Liver (tissue), 5 donors: ENCODE data around the gene HOXC6. TPM values are rescaled to one million over a fixed set of nuclear protein-coding genes. Genes with fewer than 3 reads are reported as not detected.

Experiments used
- polyA plus RNA-seq, 2 donors: library from polyadenylated mRNA; stranded (reverse) in 1 of 2; unstranded in 1 of 2; fragments of 200-250 nt in 1 of 2; fragments of >200 nt in 1 of 2; fragmentation: Nextera tagmentation in 1 of 2; extraction: Ambion mirVana in 1 of 2; gene quantifications; one replicate each; pipeline versions ENCODE4 v1.2.1 to v1.2.3, GENCODE V29; 2013 to 2015
- small RNA-seq: library from RNA; depleted of rRNA; stranded (forward); fragments of <200 nt; gene quantifications from one replicate; pipeline ENCODE3, GENCODE V24; 2014
- total RNA-seq, 2 donors: library from RNA; depleted of rRNA; stranded (reverse); fragments of >200 nt; gene quantifications; one replicate each; pipeline ENCODE4 v1.2.3, GENCODE V29; 2014
- donor health status: healthy.
- donor health status: healthy.
- donor health status: healthy.

The HOXC6 gene
- total and polyA plus RNA-seq, 4 donors = 0.33 TPM; not detected in 3

Small RNA genes within 50 kb of the gene (small RNA-seq; reads per million reads assigned to genes)
- gene HOXC5 (not detected), gene MIR196A2 (not detected), gene MIR615 (0.09 reads per million)

Other genes starting within 250 kb of the HOXC6 start
- not detected for gene HOXC13, start 89.6 kb upstream of the HOXC6 start, total RNA-seq
- gene HOXC13, start 89.6 kb upstream of the HOXC6 start, polyA plus RNA-seq = not detected
- not detected for gene HOXC12, start 73.5 kb upstream of the HOXC6 start, total RNA-seq
- gene HOXC12, start 73.5 kb upstream of the HOXC6 start, polyA plus RNA-seq = not detected
- not detected for gene HOXC11, start 55.3 kb upstream of the HOXC6 start, total RNA-seq
- gene HOXC11, start 55.3 kb upstream of the HOXC6 start, polyA plus RNA-seq = not detected
- not detected for gene HOTAIR, start 53.5 kb upstream of the HOXC6 start, total RNA-seq
- gene HOTAIR, start 53.5 kb upstream of the HOXC6 start, polyA plus RNA-seq = not detected
- not detected for gene HOXC10, start 43.3 kb upstream of the HOXC6 start, total RNA-seq
- not detected for gene HOXC10, start 43.3 kb upstream of the HOXC6 start, polyA plus RNA-seq
- gene HOXC9, start 28.3 kb upstream of the HOXC6 start, total RNA-seq = not detected
- not detected for gene HOXC9, start 28.3 kb upstream of the HOXC6 start, polyA plus RNA-seq
- gene HOXC8, start 19.5 kb upstream of the HOXC6 start, total RNA-seq = not detected
- gene HOXC8, start 19.5 kb upstream of the HOXC6 start, polyA plus RNA-seq = not detected
- gene HOXC5, start 4.6 kb downstream of the HOXC6 start, total RNA-seq = not detected
- not detected for gene HOXC5, start 4.6 kb downstream of the HOXC6 start, polyA plus RNA-seq
- not detected for gene HOXC4, start 25.4 kb downstream of the HOXC6 start, total RNA-seq
- gene HOXC4, start 25.4 kb downstream of the HOXC6 start, polyA plus RNA-seq = under 1 TPM in 1 of 2 donors, not detected in 1; 0.02 TPM
- gene SMUG1, start 160.5 kb downstream of the HOXC6 start, total RNA-seq = 10 to 100 TPM; 17.6 to 22.9 TPM
- 10 to 100 TPM; 28.0 to 42.9 TPM for gene SMUG1, start 160.5 kb downstream of the HOXC6 start, polyA plus RNA-seq